H9 (cell line): ENCODE data around the gene DGKG. TPM values are rescaled to one million over a fixed set of nuclear protein-coding genes. Genes with fewer than 3 reads are reported as not detected.

Experiments
- DNase-seq: peaks from one replicate; pipeline ENCODE4 v3.0.0-alpha.2; 2017
- H2AFZ ChIP-seq: one replicate; pipeline ENCODE4 v1.6.1; 2013; ENCODE audit warnings: mild to moderate bottlenecking, low read length, control low read depth, moderate library complexity
- H2AK5ac ChIP-seq: 2 replicates; pipeline ENCODE4 v1.6.1; 2013; ENCODE audit warnings: low read length, control low read depth, mixed read lengths; ENCODE audit not compliant: insufficient read length
- H2BK120ac ChIP-seq: one replicate; pipeline ENCODE4 v1.6.1; 2013; ENCODE audit warnings: low read depth, mild to moderate bottlenecking, low read length, control low read depth, inconsistent platforms; ENCODE audit not compliant: poor library complexity, severe bottlenecking
- H2BK12ac ChIP-seq: 2 replicates; pipeline ENCODE4 v1.6.1; 2013; ENCODE audit warnings: low read length, control low read depth, mixed read lengths, low read depth; ENCODE audit not compliant: insufficient read length
- H2BK15ac ChIP-seq: 2 replicates; pipeline ENCODE4 v1.6.1; 2013; ENCODE audit warnings: low read depth, low read length, control low read depth
- H2BK20ac ChIP-seq: one replicate; pipeline ENCODE4 v1.6.1; 2013; ENCODE audit warnings: low read depth, mild to moderate bottlenecking, low read length, control low read depth, inconsistent platforms; ENCODE audit not compliant: poor library complexity, severe bottlenecking
- H2BK5ac ChIP-seq: 2 replicates; pipeline ENCODE4 v1.6.1; 2013; ENCODE audit warnings: low read length, control low read depth, mixed read lengths; ENCODE audit not compliant: insufficient read length
- H3K14ac ChIP-seq: 2 replicates; pipeline ENCODE4 v1.6.1; 2013; ENCODE audit warnings: low read length, control low read depth; ENCODE audit not compliant: insufficient read depth
- H3K18ac ChIP-seq: 2 replicates; pipeline ENCODE4 v1.6.1; 2013; ENCODE audit warnings: low read depth, mild to moderate bottlenecking, mixed read lengths, low read length, control low read depth; ENCODE audit not compliant: insufficient read length
- H3K23ac ChIP-seq: 2 replicates; pipeline ENCODE4 v1.6.1; 2013; ENCODE audit warnings: low read length, control low read depth, mixed read lengths, low read depth; ENCODE audit not compliant: insufficient read length
- H3K23me2 ChIP-seq: 2 replicates; pipeline ENCODE4 v1.6.1; 2013; ENCODE audit warnings: low read depth, mild to moderate bottlenecking, mixed read lengths, low read length, control low read depth; ENCODE audit not compliant: insufficient read length, poor library complexity, severe bottlenecking
- H3K27ac ChIP-seq: 2 replicates; pipeline ENCODE4 v1.5.1; 2013; ENCODE audit warnings: low read length, control low read depth, mixed read lengths, low read depth; ENCODE audit not compliant: insufficient read length
- H3K27me3 ChIP-seq: 2 replicates; pipeline ENCODE4 v1.6.1; 2013; ENCODE audit warnings: low read length, control low read depth, inconsistent platforms; ENCODE audit not compliant: insufficient read depth
- H3K4ac ChIP-seq: 2 replicates; pipeline ENCODE4 v1.6.1; 2013; ENCODE audit warnings: low read depth, mild to moderate bottlenecking, control low read depth, inconsistent platforms, low read length, moderate library complexity
- H3K4me1 ChIP-seq: 2 replicates; pipeline ENCODE4 v1.6.1; 2013; ENCODE audit warnings: low read length, control low read depth, inconsistent platforms; ENCODE audit not compliant: insufficient read depth
- H3K4me2 ChIP-seq: 2 replicates; pipeline ENCODE4 v1.6.1; 2013; ENCODE audit warnings: low read length, control low read depth, mixed read lengths; ENCODE audit not compliant: insufficient read length, insufficient read depth
- H3K56ac ChIP-seq: 2 replicates; pipeline ENCODE4 v1.6.1; 2013; ENCODE audit warnings: low read depth, mild to moderate bottlenecking, mixed read lengths, low read length, control low read depth; ENCODE audit not compliant: insufficient read length
- H3K79me1 ChIP-seq: 2 replicates; pipeline ENCODE4 v1.6.1; 2013; ENCODE audit warnings: low read depth, mild to moderate bottlenecking, moderate library complexity, low read length, control low read depth, inconsistent platforms; ENCODE audit not compliant: insufficient read depth, poor library complexity, severe bottlenecking
- H3K79me2 ChIP-seq: 2 replicates; pipeline ENCODE4 v1.6.1; 2013; ENCODE audit warnings: low read length, control low read depth, inconsistent platforms; ENCODE audit not compliant: insufficient read depth
- H3K9ac ChIP-seq: 2 replicates; pipeline ENCODE4 v1.6.1; 2013; ENCODE audit warnings: low read length, control low read depth, mixed read lengths; ENCODE audit not compliant: insufficient read length; ENCODE audit errors: extremely low read depth
- H3K9me3 ChIP-seq: one replicate; pipeline ENCODE4 v1.6.1; 2013; ENCODE audit warnings: low read depth, low read length, inconsistent platforms; ENCODE audit not compliant: control insufficient read depth
- H3T11ph ChIP-seq: one replicate; pipeline ENCODE4 v1.6.1; 2013; ENCODE audit warnings: mild to moderate bottlenecking, low read length, control low read depth, inconsistent platforms
- H4K20me1 ChIP-seq: one replicate; pipeline ENCODE4 v1.6.1; 2013; ENCODE audit not compliant: control insufficient read depth, insufficient read length, insufficient read depth
- H4K5ac ChIP-seq: 2 replicates; pipeline ENCODE4 v1.6.1; 2013; ENCODE audit warnings: low read depth, mild to moderate bottlenecking, mixed read lengths, low read length, control low read depth; ENCODE audit not compliant: insufficient read length
- H4K8ac ChIP-seq: replicated peaks from 2 replicates; pipeline ENCODE4 v1.6.1; 2013; ENCODE audit warnings: low read length, control low read depth, mixed read lengths, low read depth; ENCODE audit not compliant: insufficient read length
- H4K91ac ChIP-seq: 2 replicates; pipeline ENCODE4 v1.6.1; 2013; ENCODE audit warnings: low read depth, mild to moderate bottlenecking, moderate library complexity, mixed read lengths, low read length, control low read depth; ENCODE audit not compliant: insufficient read length
- H3K27ac Mint-ChIP-seq, 3 experiments: 2 replicates in 2 of 3; 3 replicates in 1 of 3; pipeline ENCODE4 v1.8.0; 2020 to 2021; ENCODE audit warnings: mixed read lengths in 3 of 3, mild to moderate bottlenecking in 1 of 3, moderate library complexity in 1 of 3
- H3K27me3 Mint-ChIP-seq: 2 replicates; pipeline ENCODE4 v1.8.0; 2021; ENCODE audit warnings: low read depth, mild to moderate bottlenecking, moderate library complexity, mixed read lengths
- H3K36me3 Mint-ChIP-seq, 3 experiments: 2 replicates in 2 of 3; 3 replicates in 1 of 3; pipeline ENCODE4 v1.8.0; 2020 to 2021; ENCODE audit warnings: low read depth in 3 of 3, mixed read lengths in 3 of 3; ENCODE audit not compliant: insufficient read depth in 1 of 3
- H3K4me1 Mint-ChIP-seq, 2 experiments: 2 replicates each; pipeline ENCODE4 v1.8.0; 2020; ENCODE audit warnings: mixed read lengths in 2 of 2
- H3K4me3 Mint-ChIP-seq, 2 experiments: 2 replicates in 1 of 2; 3 replicates in 1 of 2; pipeline ENCODE4 v1.8.0; 2020 to 2021; ENCODE audit warnings: mild to moderate bottlenecking in 2 of 2, mixed read lengths in 2 of 2, moderate library complexity in 1 of 2
- H3K9me3 Mint-ChIP-seq, 2 experiments: 2 replicates in 1 of 2; 3 replicates in 1 of 2; pipeline ENCODE4 v1.8.0; 2020; ENCODE audit warnings: mild to moderate bottlenecking in 2 of 2, mixed read lengths in 2 of 2, moderate library complexity in 1 of 2
- WGBS: extraction: QIAGEN DNeasy Blood & Tissue Kit; methylation state at CpG from one replicate; pipeline ENCODE4 v1.1.7; 2013; ENCODE audit warnings: missing lambda C conversion rate, low lambda C conversion rate, mixed read lengths; ENCODE audit not compliant: insufficient read length; ENCODE audit errors: extremely low coverage; 5-methylcytosine and 5-hydroxymethylcytosine counted together
- total RNA-seq: library from RNA; stranded (reverse); gene quantifications from 2 replicates; pipeline ENCODE4 v1.2.1, GENCODE V29; 2021
- TF ChIP-seq, protein P1 (sequence below): fragments of 200-600 bp; sonication (generic); conservative IDR thresholded peaks from 3 replicates; pipeline ENCODE4 v1.8.0; 2021; ENCODE audit warnings: antibody characterized with exemption, mild to moderate bottlenecking

Gene DGKG
- total RNA-seq, 1 experiment from 2014 or later, result not detected

- Histone ChIP-seq H3K9me3 (no peaks in the 10 kb centered on the region), H3K27ac (no peak overlapping the region), H3K18ac (no peak overlapping the region), H3K23ac (no peak overlapping the region), H2BK20ac (no peak overlapping the region), H2BK120ac (no peak overlapping the region), H2AFZ (no peak overlapping the region), H3K23me2 (no peaks in the 10 kb centered on the region), H3K4ac (no peak overlapping the region), H3K4me2 (no peak overlapping the region), H2BK12ac (no peak overlapping the region), H2BK15ac (no peak overlapping the region), H3K79me1 (no peaks in the 10 kb centered on the region), H3K27me3 (no peaks in the 10 kb centered on the region), H4K5ac (no peak overlapping the region), H2AK5ac (no peak overlapping the region), H4K20me1 (no peaks in the 10 kb centered on the region), H2BK5ac (no peak overlapping the region), H3T11ph (no peak overlapping the region), H3K4me1 (no peaks in the 10 kb centered on the region), H3K9ac (no peak overlapping the region), H4K91ac (no peak overlapping the region), H3K56ac (no peak overlapping the region), H3K79me2 (no peaks in the 10 kb centered on the region), H4K8ac (no peak overlapping the region), H3K14ac (no peak overlapping the region)
- H3K4me1 Mint-ChIP-seq, result peaks cover 8 to 13% of the 10 kb centered on the region in 2 experiments
- no peak overlapping the region for H3K27ac Mint-ChIP-seq
- DNase-seq, result no peak
- H3K27me3 Mint-ChIP-seq, result peaks cover 12% of the 10 kb centered on the region
- no CpG with 5 or more reads among the region's 6 CpGs for WGBS
- TF ChIP-seq, protein P1, sequence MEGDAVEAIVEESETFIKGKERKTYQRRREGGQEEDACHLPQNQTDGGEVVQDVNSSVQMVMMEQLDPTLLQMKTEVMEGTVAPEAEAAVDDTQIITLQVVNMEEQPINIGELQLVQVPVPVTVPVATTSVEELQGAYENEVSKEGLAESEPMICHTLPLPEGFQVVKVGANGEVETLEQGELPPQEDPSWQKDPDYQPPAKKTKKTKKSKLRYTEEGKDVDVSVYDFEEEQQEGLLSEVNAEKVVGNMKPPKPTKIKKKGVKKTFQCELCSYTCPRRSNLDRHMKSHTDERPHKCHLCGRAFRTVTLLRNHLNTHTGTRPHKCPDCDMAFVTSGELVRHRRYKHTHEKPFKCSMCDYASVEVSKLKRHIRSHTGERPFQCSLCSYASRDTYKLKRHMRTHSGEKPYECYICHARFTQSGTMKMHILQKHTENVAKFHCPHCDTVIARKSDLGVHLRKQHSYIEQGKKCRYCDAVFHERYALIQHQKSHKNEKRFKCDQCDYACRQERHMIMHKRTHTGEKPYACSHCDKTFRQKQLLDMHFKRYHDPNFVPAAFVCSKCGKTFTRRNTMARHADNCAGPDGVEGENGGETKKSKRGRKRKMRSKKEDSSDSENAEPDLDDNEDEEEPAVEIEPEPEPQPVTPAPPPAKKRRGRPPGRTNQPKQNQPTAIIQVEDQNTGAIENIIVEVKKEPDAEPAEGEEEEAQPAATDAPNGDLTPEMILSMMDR, result no peak
- H3K36me3 Mint-ChIP-seq, result 0 out of 7 replicates have a peak, but pooled peaks cover 0 to 2% (median 0%) of the 10 kb centered on the region in 3 experiments
- H3K4me3 Mint-ChIP-seq, result no peak overlapping the region
- peaks cover 0 to 6% of the 10 kb centered on the region in 2 experiments; a peak in 2 of 5 replicates for H3K9me3 Mint-ChIP-seq
Observed at GRCh38 chr3:186382217-186382885, 20.3 kb upstream of the DGKG start.
